ENCODE results near the gene EIF2S1.

- TF ChIP-seq CTCF (conservative IDR thresholded peaks at IDR 0.05 in 1 of 2, IDR thresholded peaks at IDR 0.05 in 1 of 2; ENCODE audit: extremely low read depth in 1 of 2, insufficient read depth in 1 of 2, low read depth in 1 of 2, low read length in 2 of 2) (no peak), EZH2 (IDR thresholded peaks at IDR 0.05; ENCODE audit: borderline replicate concordance, low read length) (no peak)
These were observed 49.3 kb downstream of the EIF2S1 start for GRCh38 chr14:67409461-67409860.

Measured in mammary epithelial cell (primary cell).